Measurements from ENCODE around the gene KCNT1.

DNA sequence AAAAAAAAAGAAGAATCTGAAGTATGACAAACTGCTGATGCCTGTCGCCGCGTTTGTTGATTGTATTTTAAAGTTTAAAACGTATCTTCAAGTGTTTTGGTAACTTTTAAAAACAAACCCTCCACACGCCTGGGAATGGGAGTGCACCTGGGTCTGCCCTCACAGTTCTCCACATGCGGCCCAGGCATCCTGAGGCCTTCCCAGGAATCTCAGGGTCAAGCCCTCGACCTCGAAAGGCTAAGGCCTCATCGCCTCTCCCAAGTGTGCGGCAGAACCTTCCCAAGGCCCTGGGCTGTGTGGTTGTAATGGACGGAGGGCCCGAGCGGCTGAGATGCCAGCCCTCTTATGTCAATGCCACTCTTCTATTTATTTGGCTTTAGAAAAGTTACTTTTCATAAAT is 111.0 kb downstream of the KCNT1 start:
- TF ChIP-seq, protein P1, sequence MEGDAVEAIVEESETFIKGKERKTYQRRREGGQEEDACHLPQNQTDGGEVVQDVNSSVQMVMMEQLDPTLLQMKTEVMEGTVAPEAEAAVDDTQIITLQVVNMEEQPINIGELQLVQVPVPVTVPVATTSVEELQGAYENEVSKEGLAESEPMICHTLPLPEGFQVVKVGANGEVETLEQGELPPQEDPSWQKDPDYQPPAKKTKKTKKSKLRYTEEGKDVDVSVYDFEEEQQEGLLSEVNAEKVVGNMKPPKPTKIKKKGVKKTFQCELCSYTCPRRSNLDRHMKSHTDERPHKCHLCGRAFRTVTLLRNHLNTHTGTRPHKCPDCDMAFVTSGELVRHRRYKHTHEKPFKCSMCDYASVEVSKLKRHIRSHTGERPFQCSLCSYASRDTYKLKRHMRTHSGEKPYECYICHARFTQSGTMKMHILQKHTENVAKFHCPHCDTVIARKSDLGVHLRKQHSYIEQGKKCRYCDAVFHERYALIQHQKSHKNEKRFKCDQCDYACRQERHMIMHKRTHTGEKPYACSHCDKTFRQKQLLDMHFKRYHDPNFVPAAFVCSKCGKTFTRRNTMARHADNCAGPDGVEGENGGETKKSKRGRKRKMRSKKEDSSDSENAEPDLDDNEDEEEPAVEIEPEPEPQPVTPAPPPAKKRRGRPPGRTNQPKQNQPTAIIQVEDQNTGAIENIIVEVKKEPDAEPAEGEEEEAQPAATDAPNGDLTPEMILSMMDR (IDR thresholded peaks at IDR 0.05; ENCODE audit: low read depth, low read length, poor library complexity, severe bottlenecking): no peak
- TF ChIP-seq EZH2phosphoT487 (IDR thresholded peaks at IDR 0.05; ENCODE audit: borderline replicate concordance, low read length): no peak

Measured in DOHH2 (cell line).